GM19023 (cell line): ENCODE data around the gene SPATA32.

ENCODE experiments used
- ATAC-seq: cut with Tn5 transposase; IDR thresholded peaks from one replicate; pipeline ENCODE4 v1.9.1; 2021; ENCODE audit warnings: mild to moderate bottlenecking, moderate library complexity; ENCODE audit not compliant: unreplicated experiment

SPATA32 gene

DNA sequence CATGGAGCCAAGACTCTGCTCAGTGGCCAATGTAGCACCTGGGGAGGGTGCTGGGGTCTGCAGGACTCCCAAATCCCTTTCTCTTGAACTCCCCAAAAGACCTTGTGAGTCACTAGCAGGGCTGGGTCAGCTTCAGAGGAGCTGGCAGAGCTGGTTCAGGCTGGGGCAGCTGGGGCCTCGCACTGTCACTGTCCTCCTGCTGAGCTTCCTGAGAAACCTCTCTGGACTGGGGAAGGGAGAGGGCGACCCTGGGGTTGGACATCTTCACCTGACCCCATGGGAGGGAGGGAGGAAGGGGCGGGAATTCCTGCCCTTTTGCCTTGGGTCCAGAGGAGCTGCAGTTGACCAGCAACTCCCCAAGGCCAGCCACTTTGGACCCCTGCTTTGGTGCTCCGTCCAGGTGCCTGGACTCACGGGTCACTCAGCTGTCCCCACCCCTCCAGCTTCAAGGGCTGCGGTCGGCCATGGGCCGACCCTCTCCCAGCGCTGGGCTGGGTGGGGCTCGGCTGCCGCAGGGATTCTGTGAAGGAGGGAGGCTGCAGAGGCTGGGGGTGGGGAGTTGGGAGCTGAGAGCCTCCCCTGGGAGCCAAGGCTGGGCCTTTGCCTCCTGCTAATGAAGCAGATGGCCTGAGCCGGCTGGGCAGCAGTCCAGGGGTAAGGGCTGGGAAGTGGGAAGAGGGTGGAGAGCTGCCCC, 31.0 kb downstream of the SPATA32 start:
- ATAC-seq = no peak

DNA sequence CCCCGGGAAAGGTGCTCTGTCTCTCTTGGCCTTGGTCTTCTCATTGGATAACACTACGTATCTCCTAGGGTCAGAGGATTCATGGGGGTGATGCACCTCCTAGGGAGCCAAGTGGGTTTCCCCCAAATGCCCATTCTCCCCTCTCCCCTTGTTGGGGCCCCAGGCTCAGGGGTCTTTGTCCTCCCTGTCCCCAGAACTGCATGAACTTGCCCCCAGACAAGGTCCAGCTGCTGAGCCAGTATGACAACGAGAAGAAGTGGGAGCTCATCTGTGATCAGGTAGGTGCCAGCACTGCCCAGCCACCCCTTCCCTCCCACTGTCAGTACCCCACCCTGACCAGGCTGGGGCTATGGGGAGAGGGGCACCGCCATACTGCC, 31.5 kb downstream of the SPATA32 start:
- ATAC-seq = no peak

DNA sequence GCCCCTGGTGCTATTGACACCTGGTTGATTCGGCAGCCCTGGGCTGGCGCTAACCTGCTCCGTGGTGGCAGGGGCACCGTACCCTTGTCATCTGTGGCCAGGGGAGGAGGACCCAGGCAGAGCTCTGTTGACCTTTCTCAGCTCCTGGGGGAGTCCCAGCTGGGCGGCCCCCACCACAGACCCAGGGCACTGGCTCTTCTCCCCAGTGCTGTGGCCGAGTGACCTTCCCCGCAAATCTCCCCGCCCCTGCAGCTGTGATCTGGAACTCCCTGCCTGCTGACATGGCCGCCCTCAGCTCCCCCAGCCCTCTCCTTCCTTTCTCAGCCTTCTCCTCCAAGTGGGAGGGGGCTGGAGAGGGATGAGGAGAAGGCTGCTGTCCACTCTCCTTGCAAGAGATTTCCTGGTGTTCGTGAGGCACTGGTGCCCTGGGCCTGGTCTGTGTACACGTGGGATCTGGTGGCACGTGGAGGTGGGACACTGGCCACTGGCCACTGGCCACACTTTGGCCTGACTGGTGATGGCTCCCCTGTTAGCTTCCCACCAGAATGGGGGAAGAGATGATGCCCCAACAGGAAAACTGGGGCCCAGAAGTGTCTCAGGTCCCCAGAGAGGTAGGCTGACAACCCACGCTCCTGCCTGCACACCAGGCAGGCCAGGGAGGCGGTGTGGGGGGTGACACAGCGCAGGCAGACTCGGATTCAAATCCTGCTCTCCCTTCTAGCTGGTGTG, 32.0 kb downstream of the SPATA32 start:
- no peak for ATAC-seq

DNA sequence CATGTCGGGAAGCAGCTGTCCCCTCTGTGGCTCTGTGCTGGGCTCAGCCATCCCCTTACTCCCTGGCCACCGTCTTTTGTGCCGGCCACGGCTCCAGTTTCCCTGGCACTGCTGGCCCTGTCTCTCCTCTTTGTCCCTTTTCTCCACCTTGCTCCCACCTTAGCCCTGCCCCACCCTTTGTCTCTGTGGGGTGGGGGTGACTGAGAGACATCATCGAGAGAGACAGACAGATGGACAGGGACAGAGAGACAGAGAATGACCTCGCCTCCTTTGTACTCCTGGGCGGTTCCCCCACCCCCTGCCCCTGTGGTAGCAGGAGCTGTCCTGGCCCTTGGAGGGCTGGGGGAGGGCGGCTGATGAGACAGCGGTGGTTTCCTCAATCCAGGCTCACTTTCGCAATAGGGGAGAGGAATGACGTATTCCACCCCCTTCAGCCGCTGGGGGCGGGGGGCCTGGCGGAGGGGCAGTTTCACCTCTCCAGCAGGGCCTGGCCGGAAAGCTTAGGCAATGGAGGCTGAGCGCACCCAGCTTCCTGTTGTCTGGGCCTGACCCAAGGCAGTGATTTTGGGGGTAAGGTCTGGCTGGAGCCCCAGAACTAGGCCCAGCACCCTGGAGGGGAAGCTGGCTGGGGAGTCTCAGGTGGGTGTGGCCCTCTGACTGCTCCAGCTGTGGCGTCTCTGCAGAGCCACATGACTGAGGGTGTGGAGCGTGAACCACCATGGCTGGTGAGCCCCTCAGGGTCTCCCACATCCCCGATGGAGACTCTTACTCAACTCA, 32.9 kb downstream of the SPATA32 start:
- ATAC-seq = peak; percentile 26

DNA sequence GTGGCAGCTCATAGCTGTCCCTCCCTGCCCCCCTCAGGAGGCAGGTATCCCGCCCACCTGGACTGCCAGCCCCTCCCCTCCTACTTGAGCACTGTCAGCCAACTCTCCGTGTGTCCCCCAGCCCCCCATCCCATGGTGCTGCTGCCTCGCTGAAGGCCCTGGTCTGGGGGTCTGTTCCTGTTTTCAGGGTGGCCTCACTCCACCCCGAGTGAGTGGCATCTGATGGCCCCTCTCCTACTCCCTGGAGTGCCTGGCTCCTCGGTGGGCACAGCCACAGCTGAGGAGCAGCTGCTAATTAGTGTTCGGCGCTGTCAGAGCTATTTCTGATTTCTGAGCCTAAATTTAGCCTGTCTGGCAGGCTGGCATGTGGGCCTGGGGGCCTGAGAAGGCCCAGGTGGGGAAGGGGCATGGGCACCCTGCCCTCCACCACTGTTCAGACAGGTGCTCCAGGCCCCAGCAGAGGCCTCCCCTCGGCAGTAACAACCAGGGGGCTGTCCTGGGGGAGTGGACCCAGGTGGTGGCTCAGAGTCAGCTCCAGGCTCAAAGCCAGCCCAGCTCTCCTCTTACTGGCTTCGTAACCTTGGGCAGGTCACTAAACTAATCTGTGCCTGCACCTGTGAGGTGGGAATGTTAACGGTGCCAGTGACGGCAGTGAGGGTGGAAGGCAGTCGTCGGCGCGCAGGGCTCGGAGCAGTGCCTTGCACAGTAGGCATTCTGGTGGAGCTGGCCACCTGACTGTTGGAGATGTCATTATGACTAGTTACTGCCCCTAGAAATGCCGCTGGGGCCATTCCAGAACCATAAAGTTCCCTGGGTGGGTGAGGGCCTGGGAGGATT, 33.8 kb downstream of the SPATA32 start:
- ATAC-seq = no peak

DNA sequence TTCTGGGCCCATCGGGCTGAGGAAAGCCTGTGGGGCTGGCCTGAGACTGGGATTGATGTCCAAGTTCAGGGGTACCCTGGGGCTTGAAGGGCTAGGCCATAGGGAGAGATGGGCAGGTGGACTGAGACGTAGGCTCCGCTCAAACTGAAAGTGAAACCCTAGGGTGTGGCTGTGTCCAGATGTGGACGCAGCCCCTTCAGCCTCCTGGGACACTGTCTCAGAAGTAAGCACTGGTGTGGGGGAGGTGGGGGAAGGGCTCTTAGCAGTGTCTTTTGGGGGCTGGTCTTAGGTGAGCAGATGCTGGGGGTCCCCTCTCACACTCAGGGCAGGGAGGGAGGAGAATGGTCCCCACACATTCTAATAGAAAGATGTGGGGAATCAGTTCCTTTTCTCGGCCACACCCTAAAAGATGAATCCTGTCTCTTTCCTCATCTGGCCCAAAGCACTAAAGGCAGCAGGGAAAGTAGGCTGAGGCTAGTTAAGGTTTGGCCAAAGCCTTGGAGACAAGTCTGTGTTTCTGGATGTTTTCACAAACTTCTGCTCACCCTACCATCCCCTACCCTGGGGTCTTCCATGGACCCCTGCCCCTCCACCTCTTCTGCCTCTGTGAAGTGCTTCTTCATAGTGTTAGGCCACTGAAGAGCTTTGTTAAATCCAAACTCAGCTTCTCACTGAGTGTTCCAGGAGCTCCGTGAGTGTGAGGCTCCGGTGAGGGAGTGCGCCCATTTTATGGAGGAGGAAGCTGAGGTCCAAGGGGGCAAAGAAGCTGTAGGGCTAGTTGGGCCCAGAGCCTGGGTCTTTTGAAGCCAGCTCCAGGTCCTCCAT, 34.6 kb downstream of the SPATA32 start:
- no peak for ATAC-seq

DNA sequence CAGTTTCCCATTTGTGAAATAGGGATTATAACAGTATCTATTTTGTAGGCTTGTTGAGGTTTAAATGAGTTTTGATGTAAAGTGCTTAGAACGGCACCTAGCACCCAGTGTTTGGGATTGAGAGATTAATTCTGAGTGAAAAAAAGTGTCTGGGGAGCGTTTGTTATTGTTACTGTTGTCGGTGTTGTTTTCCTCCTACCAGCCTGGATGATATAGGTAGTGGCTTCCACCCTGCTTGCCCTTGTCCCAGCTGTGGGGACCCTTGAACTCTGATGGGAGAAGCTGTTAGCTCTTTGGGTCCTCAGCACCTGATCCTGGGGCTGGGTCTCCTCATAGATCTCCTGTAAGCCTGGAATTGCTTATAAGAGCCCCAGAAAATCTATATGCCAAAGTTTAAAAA, 35.3 kb downstream of the SPATA32 start:
- no peak for ATAC-seq

DNA sequence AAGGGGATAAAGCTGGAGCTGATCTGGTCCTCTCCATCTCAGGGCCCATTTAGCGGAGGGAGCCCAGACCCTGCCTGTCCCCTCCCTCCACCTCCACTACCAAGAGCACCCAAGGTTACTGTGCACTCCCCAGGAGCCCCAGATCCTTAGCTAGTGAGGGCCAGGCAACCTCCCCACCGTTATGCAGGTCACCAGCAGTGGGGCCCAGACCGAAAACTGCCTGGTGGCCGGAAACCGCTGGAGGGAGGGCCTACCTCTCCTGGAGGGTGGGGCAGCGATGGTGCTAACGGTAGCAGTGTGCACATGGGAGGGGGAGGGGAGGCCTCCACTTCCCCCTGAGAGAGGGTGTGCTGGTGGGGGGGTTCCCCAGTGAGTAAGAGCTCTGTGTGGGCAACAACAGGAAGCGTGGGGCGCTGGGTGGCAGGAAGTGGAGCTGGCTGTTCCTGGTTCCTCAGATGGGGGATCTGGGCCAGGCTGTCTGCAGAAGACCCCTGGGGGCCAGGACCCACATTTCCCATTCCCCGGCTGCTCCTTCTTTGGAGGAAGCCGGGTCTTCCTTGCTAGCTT, 35.8 kb downstream of the SPATA32 start:
- peak; percentile 41 for ATAC-seq

DNA sequence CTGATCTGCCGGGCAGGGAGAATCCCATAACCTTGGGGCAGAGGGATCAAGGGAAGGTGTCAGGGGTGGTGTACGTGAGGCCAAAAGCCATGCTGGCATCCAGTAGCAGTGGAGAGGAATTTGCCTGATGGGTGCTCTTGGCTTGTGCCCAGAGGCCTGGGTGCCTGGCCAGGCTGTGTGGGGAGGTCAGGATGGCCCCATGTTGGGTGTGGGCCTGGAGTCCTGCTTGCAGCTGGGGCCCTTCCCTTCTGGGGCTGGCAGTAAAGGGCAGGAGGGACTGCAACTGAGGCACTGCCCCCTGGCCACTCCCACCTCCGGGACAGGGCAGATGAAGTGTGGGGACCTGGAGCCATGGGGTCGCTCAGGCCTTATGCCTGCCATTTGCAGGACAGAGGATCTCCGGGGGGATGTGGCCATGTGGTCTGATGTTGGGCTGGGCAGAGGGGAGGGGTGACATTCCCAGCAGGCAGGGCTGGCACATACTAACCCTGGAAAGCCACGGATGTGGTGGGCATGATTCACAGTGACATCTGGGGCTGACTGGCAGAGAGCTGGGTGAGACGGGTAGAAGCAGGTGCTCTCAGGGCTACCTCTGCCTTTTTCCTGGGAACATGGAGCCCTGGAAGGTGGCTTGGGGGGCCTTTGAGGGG, 36.7 kb downstream of the SPATA32 start:
- no peak for ATAC-seq

DNA sequence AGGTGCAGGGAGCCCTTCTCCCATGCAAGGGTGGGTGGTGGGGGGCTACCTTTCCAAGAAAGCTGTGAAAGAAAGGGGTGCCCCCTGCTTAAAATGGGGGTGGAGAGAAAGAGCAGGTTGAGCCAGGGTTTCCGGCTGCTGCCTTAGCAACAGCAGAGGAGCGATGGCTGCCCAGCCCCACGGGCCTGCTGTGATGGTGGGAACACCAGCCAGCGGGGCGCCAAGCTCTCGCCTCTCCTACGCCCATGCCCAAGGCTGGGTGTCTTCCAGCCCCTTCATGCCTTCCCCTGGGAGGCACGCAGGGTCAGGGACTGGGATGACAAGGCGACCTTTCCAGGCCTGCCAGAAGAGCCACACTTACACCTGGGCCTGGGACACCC, 37.2 kb downstream of the SPATA32 start:
- ATAC-seq = no peak

DNA sequence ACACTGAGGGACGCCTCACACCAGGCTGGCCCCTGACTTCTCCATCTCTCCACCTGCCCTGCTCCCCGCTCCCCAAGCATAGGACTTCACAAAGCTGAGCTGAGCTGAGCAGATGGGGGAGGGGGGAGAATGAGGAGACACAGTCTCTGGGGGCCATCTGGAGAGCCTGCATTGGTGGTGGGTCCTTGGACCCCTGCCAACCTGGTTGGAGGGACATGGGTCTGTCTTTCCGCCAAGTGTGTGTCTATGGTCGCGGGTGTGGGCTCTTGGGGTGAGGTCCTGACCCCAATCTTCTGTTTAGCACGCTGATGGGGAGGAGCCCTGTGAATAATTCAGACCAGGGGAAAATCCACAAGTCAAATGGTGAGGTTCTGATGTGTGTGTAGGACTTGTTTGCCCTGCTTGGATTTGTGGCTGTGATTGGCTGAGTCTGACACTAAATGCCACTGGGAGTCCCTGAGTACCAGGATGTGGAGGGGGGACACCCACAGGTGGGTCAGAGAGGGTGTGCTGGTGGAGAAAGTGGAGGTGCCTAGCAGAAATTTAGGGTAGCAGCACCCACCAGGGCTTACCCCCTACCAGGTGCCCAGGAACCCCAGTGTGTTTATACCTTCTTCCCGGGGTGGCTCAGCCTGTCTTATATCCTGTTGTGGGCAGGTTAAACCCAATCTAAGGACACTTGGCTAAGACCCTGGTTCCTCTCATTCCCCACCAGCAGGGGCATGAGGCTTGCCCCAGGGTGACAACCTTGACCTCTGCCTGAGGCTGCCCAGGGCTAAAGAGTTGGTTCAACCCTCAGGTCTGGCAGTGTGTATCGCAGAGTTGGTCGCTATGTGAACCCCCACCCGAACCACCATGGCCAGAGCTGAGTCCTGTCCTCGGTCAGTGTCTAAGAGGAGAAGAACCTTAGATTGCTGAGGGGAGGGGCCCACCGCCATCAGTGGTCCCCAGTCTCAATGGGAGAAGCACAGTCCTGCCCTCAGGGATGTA, 38.1 kb downstream of the SPATA32 start:
- no peak for ATAC-seq

DNA sequence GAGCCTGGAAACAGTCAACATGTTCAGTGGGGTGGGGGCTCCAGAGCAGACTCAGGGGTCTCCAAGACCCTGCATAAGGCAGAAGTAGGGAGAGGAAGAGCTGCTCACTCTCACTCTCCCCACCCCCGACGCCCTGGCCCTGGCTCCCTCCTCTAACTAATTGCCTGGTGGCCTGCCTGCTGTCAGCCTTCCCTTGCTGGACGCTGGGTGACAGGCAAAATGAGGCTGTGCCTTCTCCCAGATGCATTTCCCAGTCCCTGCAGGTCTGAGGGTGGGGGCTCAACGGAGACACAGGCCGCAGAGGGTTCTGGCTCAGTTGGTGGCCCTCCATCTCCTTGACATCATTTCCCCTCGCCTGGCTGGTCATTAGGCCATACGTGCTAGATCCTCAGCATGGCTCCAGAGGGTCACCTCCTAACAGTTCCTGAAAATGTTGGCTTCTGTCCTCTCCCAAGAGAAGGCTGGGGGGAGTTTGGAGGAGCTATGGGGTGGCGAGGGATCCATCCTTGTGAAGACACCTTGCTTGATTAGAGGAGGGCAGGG, 38.8 kb downstream of the SPATA32 start:
- ATAC-seq = no peak

DNA sequence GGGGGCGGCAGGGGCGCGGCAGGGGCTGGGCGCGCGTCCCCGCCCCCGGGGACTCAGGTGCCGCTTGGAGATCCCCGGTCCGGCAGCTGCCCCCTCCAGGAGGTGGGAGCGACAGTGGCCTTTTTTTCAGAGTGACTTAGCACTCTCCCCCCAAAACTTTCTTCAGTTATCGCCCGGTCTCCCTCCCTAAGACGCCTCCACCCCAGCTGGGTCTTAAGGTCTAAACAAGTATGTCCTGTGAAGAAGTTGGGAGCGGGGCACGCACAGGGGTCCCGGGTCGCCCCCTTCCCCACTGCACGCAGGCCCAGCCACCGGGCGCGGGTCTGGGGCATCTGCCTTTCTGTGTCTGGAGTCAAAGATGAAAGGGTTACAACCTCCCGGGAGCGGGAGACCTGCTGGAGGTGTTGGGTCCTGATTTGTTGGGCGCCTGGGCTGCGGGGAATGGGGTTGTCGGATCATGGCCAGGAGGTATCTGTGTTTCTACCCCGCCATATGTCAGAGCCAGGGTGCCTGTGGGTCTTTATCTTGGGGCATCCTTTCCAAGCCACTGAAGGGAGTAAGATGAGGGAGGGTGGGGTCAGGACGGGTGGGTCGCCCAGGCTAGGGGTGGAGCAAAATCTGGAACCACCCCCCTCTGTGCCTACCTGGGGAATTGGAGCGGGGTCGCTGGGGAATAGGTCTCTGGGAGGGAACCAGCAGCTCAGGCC, 39.5 kb downstream of the SPATA32 start:
- ATAC-seq = no peak

DNA sequence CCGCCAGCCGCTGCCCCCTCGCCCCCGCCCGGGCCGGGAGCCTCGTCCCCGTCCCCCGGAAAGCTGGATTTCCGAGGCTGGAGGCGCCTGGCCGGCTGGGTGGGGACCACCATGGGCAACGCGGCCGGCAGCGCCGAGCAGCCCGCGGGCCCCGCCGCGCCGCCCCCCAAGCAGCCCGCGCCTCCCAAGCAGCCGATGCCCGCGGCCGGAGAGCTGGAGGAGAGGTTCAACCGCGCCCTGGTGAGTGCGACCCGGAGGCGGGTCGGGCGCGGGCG, 39.9 kb downstream of the SPATA32 start:
- no peak for ATAC-seq

DNA sequence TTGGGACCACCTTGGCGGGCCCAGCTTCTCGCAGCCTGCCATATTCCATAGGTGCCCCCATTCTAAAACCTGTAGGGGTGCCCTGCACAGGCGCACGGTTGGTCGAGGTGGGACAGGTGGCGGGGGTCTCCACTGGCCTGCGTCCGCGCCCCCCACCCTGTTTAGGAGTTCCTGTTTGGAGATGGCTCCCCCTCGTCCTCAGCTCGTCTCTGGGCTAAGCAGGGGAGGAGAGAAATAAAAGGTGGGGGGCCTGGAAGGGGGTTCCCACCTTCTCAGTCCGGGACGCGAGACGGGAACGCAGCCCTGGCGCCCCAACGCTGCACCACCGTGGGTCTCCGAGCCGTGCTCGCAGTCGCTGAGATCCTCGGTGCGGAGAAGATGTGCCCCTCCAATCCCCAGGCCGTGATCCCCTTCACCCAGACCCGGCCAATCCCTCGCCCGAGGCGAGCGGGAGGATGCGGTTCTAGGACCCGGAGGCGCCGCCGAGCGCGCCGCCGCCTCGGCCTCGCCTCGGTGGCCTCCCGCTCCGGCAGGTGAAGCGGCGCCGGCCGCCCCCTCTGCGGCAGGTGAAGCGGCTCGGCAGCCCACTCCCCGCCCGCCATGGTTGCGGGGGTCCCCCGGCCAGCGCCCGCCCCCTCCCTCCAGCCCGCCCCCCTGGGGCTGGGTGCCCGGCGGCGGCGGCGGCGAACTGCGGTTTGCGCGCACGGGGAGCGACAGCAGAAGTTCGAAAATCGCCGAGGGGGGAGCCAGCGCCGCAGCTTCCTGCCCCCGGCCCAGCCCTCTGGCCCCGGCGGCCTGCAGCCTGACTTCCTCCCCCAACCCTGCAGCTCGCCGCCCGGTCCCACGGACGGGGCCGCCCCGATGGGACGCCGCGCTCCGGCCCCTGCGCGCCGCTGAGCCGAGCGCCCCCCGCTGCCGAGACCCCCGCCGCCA, 40.5 kb downstream of the SPATA32 start, which contains the start of gene FMNL1:
FMNL1 (plus strand) TSS at position 805 of the 933 bp plus-strand sequence. CDS start 240 bp downstream, outside the sequence.
- ATAC-seq = no peak

DNA sequence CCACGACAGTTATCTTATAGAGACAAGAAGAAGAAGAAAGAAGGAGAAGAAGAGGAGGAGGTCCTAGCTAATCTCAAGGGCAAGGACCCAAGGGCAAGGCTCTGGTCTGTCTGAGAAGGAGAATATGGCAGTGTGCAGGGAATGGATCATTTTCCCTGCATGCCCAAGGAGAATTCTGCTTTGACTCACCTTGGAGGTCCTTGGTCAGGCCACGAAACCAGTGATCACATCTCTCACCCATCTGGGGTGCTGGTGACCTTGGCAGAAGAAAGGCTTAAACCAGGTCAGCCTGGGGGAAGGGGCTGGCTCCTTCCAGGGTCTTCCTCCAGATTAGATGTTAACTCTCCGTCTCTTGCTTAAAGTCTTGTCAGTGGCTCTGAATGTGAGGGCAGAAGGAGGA, 41.8 kb downstream of the SPATA32 start:
- no peak for ATAC-seq
